CD4-positive, alpha-beta T cell treated with Interleukin-15 for 4 hours (primary cell): ENCODE data around the gene SCN2A.

ENCODE experiments used
- DNase-seq: peaks from one replicate; pipeline ENCODE4 v3.0.0-alpha.2; 2020; ENCODE audit warnings: low spot score

The SCN2A gene

DNA sequence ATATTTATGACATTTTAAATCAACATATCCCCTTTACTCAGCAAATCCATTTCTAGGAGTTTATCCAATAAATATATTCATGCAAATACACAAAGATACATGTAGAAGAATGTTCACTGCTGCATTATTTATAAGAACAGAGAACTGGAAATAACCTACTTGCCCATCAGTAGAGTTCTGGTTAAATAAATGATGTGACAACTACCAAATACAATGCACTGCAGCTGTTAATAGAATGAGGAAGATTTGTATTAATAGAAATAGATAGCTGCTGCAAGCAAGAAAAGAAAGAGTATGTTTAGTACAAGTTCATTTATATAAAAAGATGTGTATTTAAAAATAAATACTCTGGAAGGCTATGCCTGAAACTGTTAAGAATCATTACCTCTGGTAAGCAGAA, 181.0 kb downstream of the SCN2A start:
- no peak for DNase-seq

DNA sequence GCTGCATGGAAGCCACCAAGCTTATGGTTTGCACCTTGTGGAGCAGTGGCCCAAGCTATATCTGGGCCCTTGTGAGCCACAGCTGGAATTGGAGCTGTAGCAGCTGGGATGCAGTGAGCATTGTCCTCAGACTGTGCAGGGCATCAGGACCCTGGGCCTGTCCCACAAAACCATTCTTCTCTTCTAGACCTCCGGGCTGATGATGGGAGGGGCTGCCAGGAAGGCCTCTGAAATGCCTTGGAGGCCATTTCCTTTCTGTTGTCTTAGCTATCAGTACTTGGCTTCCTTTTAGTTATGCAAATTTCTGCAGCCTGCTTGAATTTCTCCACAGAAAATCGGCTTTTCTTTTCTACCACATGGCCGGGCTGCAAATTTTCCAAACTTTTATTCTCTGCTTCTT, 183.9 kb downstream of the SCN2A start:
- DNase-seq = no peak

DNA sequence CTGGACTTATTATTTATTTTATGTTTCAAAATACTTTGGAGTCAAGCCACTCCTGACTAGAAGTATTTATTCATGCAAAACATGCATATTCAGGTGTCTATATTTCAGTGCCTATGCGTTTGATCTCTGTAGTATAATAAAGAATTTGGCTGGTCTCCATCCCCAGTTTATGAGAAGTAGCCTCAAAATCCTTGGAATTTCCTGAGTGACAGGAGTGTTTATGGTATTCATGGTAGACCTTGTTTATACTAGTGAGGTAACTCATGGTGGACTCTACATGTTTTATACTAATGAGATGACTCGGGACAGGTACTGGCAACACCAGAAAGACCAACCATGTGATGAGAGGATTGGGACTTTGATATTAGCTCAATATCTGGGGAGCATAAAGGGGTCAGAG, 186.3 kb downstream of the SCN2A start:
- DNase-seq = no peak

DNA sequence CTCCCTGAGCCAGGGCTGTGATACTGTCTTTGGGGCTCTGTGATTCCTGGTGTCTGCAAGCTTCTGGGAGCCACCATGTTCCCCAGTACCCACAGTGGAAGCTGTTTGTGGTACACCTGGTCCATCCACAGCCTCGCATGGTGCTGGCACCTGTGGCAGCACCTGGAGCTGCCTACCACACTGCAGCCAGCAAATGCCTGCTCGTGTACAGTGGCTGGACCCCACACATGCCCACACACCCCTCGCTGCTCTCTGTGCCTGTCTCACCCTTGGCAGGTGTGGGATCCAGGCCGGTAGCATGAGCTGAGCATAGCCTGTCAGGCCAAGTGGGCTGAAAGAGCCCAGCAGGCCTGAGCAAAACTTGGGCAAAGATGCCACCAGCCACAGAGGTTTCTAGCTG, 188.5 kb downstream of the SCN2A start:
- DNase-seq = no peak

DNA sequence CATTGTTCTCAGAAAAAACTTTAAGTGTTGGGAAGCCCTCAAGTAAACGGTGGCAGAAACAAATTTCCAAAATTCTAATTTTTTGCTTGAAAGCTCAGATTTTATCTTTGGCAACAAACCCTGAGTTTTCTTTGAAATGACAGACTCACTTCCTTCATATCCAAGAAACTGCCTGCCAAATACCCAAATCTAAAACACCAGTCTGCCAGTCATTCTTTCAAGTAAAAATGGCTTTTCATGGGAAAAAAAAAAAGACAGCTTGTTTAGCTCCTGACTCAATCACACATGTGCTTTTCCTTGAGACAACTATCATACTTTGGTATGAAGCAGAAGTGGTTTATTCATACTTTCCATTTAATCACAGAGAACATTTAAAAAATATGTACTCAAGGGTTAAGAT, 189.7 kb downstream of the SCN2A start:
- DNase-seq = no peak

DNA sequence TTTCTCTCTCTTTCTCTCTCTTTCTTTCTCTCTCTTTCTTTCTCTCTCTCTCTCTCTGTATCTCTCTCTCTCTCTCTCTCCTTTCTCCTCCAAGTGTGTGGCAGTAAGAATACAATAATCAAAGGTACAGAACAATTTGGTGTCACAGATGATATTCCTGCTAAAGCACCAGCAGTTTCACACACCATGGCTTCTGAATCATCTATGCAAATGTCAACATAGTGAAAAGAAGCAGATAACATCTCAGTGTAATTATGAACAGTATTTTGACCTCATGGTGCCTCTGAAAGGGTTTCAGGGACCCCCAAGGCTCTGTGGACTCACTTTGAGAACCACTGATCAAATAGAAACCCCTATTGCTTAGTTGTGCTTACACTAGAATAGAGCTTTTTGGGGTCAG, 191.8 kb downstream of the SCN2A start:
- no peak for DNase-seq

DNA sequence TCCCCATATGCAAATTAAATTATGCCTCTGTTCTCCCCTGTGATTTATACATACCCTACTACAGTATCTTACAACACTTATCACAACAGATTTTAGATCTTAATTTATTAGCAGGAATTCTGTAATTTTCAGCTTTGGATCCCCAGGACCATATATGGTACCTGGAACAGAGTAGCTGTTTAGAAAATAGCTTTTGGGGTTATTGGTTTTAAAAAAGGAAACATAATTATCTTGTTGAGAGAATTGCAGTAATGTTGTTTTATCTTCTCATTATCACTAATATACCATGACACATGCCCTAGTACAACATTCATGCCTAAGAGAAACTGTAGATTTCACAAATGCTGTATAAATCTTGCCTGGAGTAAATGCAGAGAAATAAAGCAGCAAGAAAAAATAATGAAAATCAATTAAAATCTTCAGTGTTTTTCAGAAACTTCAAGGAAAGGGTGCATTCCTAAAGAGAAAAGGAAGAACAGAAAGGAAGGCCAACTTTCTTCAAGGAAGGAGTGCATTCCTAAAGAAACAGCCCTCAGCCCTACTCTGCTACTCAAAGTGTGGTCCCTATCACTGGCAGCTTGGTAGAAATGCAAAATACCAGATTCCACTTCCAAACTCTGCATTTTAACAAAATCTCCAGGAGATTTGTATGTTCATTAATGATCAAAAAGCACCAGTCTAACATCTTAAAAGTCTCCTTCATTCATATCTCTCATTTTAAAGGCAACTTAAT, 193.2 kb downstream of the SCN2A start:
- DNase-seq = no peak

DNA sequence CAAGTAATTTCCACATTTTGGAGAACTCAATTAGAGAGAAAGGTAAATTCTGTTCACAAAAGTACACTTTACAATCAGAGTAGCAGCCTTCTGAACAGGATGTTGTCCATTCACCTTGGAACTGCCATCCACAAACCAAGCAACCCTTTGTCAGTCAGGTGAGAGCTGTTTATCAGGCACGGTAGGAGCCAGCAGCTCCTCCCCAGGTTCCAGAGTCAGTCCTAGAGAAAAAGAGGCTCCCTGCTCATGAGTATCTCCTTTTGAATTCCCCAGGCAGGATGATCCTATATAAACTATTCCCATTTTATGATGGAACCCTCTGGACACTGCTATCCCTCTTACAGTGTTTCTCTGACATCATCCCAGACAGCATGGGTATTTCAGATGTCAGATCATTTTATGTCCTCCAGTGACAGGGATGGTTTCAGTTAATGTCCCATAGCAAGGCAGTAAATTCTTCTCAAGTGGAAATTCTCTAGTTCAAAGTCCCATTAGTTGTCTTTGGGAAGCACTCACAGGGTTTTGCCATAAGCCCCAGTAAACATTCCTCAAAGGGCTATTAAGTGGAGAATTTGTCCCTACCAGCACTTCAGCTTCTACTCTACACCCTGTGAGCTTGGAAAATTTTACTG, 195.8 kb downstream of the SCN2A start:
- no peak for DNase-seq

DNA sequence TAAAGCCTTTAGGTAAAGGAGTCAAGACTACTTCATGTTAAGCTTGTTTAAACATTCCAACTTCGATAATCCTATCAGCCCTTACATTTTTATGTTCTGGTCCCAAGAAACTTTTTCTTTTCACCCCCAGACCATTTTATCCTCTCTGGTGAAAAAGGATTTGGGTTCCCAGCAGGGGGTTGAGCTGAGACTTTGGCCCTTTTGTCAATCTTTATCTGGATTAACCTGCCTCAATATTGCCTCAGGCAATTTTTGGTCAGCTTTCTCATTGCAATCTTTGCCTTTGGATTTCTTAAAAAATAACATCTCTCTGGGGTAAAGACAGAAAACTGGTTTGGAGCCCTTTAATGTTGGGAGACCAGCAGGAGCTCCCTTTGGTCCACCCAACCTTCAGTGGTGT, 196.4 kb downstream of the SCN2A start:
- DNase-seq = no peak

DNA sequence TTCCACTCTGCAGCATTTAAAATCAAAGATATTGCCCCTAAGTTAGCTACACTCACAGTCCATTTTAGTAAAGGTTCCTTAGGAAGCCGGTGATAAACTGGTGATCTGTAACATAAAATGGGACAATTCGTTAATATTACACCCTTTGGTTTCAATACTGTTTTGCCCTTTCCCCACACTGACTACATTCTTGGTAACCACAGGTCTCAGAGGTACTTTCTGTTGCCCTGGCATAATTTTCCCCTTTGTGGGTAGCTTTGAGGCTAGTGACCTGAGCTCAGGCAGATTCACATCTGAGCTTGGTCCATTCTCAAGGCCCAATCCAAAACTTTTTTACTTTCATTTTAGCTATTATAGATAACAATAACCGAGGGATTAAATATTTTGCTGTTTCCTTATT, 197.3 kb downstream of the SCN2A start:
- no peak for DNase-seq

DNA sequence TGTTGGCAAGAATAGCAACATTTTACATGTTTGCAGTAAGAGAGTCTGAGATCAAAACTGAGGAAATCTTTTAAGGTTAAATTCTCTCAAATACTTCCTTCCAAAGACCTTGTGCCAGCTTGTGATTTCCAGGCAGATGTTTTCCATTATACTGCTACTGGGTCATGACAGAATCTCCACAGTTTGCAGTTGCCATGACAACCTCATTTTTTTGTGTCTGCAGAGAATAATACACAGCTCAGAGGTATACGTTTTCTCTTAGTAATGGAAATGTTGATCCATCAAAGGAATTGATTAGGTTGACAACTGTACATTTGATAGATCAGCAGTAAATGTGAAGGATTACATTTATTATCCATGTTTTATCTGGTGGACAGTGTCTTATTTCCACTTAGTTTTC, 201.2 kb downstream of the SCN2A start:
- DNase-seq = no peak
